Measurements from ENCODE around the gene IRS2. TPM values are rescaled to one million over a fixed set of nuclear protein-coding genes. Genes with fewer than 3 reads are reported as not detected.

Gene IRS2
- total and polyA plus RNA-seq, 7 donors = 9.3 to 40.8 (median 18.2) TPM

DNA sequence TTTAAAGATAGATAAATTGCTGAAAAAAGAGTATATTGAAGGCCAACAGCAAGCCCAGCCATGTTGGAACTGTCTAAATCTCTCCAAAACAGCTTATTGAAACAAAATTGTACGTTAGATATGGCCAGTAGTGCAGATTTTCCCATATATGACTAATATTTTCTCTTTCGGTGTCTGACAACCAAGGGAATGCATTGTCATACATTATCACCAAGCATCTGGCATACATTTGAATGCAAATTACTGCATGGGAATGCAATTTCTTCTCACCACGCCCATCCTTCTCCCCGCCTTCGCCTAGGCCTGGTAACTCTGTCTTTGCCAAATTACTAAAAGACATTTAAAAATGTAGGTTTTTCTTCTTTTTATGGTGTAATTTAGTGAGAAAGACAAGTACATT lies 32.5 kb upstream of the IRS2 start:
- ATAC-seq = no peak
- Histone ChIP-seq H3K4me1 (no peaks in the 10 kb centered on the region), H3K36me3 (ENCODE audit: insufficient read depth in 1 of 2, low read depth in 1 of 2) (no peaks in the 10 kb centered on the region), H3K4me3 (no peak overlapping the region), H3K27ac (no peak overlapping the region), H3K27me3 (ENCODE audit: insufficient read depth in 3 of 3, low read length in 2 of 3) (peaks cover 0 to 15% (median 0%) of the 10 kb centered on the region in 3 donors), H3K9me3 (no peaks in the 10 kb centered on the region)
- TF ChIP-seq, protein P1, sequence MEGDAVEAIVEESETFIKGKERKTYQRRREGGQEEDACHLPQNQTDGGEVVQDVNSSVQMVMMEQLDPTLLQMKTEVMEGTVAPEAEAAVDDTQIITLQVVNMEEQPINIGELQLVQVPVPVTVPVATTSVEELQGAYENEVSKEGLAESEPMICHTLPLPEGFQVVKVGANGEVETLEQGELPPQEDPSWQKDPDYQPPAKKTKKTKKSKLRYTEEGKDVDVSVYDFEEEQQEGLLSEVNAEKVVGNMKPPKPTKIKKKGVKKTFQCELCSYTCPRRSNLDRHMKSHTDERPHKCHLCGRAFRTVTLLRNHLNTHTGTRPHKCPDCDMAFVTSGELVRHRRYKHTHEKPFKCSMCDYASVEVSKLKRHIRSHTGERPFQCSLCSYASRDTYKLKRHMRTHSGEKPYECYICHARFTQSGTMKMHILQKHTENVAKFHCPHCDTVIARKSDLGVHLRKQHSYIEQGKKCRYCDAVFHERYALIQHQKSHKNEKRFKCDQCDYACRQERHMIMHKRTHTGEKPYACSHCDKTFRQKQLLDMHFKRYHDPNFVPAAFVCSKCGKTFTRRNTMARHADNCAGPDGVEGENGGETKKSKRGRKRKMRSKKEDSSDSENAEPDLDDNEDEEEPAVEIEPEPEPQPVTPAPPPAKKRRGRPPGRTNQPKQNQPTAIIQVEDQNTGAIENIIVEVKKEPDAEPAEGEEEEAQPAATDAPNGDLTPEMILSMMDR (IDR thresholded peaks at IDR 0.05) = no peak
- intact Hi-C loops (cut with DNase I) = no loop called here
- WGBS, 3 donors = 79 to 83% (median 80%) methylated on average over 5 of the region's 5 CpGs
- no peak for DNase-seq

DNA sequence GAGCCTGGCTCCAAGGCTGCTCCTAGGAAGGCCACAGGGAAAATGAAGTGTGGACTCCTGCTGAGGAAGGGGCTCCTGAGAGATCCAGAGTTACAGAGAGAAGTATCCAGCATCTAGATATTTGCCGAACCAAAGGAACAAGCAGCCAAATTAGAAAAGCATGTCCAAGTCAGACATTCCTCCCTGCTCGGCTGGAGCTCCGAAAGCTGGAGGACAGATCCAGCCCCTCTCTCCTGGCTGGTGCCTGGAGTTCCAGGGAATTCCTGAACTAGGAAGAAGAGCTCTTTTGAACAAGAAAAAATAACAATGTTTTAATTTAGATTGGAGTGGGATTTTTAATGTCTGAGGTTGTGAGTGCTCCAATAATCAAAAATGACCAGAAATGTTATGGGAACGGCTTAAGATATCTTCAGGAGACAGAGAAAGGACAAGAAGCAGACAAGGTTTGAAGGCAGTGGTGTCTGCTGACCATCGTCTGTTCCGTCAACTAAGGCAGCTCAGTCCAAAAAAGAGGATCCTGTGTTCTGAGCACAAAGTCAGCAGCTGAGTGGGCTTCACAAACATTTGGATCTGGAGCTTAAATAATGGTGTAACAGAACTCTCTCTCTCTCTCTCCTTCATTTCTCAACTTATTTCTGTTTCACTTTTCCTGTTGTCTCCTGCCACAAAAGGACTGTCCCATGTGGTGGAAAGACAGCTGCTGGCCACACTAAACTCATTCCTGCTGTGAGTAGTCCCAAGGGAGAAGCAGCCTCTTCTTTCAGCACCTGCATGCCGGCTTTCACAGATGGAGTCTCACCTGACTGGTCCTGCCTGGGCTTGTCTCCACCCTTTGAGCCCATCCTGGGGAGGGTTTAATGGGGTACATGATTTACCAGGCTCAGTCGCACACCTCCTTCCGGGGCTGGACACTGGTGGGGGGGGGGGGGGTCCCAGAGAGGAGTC lies 31.5 kb upstream of the IRS2 start:
- TF ChIP-seq, protein P1 (IDR thresholded peaks at IDR 0.05) = no peak
- H3K36me3 ChIP-seq (ENCODE audit: insufficient read depth in 1 of 2, low read depth in 1 of 2) = no peaks in the 10 kb centered on the region
- no peaks in the 10 kb centered on the region for H3K9me3 ChIP-seq
- intact Hi-C loops (cut with DNase I) = no loop called here
- WGBS, 3 donors = 33 to 42% (median 38%) methylated on average over 9 of the region's 9 CpGs
- ATAC-seq (no peak), DNase-seq (no peak)
- H3K4me3 ChIP-seq = no peak overlapping the region
- peaks cover 0 to 15% (median 0%) of the 10 kb centered on the region in 3 donors for H3K27me3 ChIP-seq (ENCODE audit: insufficient read depth in 3 of 3, low read length in 2 of 3)
- H3K4me1 ChIP-seq = no peaks in the 10 kb centered on the region
- H3K27ac ChIP-seq = no peak overlapping the region

DNA sequence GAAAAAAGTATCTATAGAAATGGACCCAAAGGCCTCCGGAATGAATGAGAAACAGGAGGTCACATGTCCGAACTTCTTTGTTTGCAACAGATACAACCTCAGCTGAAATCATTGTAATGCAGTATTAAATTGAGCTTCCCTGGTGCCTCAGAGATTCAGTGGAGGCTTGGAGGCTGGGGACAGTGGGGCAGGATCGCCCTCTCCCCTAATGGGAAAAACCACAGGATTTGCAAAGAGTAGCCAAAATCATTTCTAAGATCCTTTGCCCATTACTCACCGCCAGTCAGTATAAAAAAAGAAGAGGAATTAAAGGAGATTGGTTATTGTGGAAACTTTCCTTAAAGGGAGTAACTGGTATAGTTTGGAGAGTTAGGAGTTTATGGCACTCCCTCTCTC lies 30.4 kb upstream of the IRS2 start:
- ATAC-seq = no peak
- Histone ChIP-seq H3K36me3 (ENCODE audit: insufficient read depth in 1 of 2, low read depth in 1 of 2) (no peaks in the 10 kb centered on the region), H3K4me1 (no peaks in the 10 kb centered on the region), H3K27ac (no peak overlapping the region), H3K27me3 (ENCODE audit: insufficient read depth in 3 of 3, low read length in 2 of 3) (peaks cover 0 to 15% (median 2%) of the 10 kb centered on the region in 3 donors), H3K4me3 (no peak overlapping the region), H3K9me3 (no peaks in the 10 kb centered on the region)
- no peak for DNase-seq
- intact Hi-C loops (cut with DNase I) = no loop called here
- 87 to 89% (median 87%) methylated on average over 4 of the region's 4 CpGs for WGBS, 3 donors
- TF ChIP-seq, protein P1 (IDR thresholded peaks at IDR 0.05) = no peak

DNA sequence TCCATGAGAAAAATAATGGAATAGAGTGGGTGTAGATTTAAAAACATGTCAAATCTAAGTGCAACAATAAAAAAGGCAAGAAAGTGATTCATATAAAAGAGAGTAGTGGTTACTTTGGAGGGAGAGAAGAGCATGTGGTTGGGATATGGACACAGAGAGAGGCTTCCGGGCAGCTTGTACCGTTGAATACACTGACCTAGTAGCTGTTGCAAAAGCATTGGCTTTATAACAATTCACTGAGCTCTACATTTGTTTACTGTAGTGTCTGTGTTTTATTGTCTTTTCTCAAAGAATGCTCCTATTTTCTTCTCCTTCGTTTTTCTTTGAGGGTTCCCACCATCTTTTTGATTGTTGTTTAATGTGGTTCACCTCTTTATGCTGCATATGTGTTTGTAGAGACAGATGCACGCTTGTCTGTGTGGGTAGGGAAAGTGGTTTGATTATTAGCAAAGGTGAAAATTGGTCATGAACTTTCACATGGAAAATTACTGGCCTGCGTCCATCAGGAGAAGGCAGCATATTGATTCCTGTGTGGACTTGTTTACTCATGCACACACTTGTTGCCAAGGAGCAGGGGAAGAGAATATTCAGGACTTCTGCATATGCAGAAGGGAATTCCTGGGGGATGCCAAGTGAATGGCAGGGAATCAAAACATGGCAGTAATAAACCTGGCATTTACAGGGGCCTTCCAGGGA lies 29.9 kb upstream of the IRS2 start:
- Histone ChIP-seq H3K4me1 (no peaks in the 10 kb centered on the region), H3K36me3 (ENCODE audit: insufficient read depth in 1 of 2, low read depth in 1 of 2) (no peaks in the 10 kb centered on the region), H3K27me3 (ENCODE audit: insufficient read depth in 3 of 3, low read length in 2 of 3) (peaks cover 0 to 15% (median 2%) of the 10 kb centered on the region in 3 donors), H3K4me3 (no peak overlapping the region), H3K9me3 (no peaks in the 10 kb centered on the region), H3K27ac (no peak overlapping the region)
- TF ChIP-seq, protein P1 (IDR thresholded peaks at IDR 0.05) = no peak
- DNase-seq (no peak), ATAC-seq (no peak)
- intact Hi-C loops (cut with DNase I) = no loop called here
- 75 to 80% (median 79%) methylated on average over 5 of the region's 5 CpGs for WGBS, 3 donors

Data from psoas muscle (tissue), 8 donors.